K562 (cell line): ENCODE measurements around the gene IGSF3. TPM values are rescaled to one million over a fixed set of nuclear protein-coding genes. Genes with fewer than 3 reads are reported as not detected.

ENCODE experiments used
- CLOCK ChIP-seq: fragments of 250-450 bp; sonication (Bioruptor Pico); IDR thresholded peaks from 2 replicates; pipeline ENCODE4 v1.4.0; 2020; ENCODE audit warnings: mild to moderate bottlenecking, moderate library complexity, borderline replicate concordance
- HNRNPH1 ChIP-seq: fragments of 200-400 bp; formaldehyde crosslinking; optimal IDR thresholded peaks from 2 replicates; pipeline ENCODE3; 2017; ENCODE audit warnings: low read depth, mild to moderate bottlenecking, low read length, moderate library complexity
- LARP7 ChIP-seq: fragments of 450-650 bp; IDR thresholded peaks from 2 replicates; pipeline ENCODE4 v1.6.1; 2016
- MEIS2 ChIP-seq: fragments of 450-650 bp; IDR thresholded peaks from 2 replicates; pipeline ENCODE4 v1.6.1; 2014; ENCODE audit warnings: mild to moderate bottlenecking; ENCODE audit not compliant: partially characterized antibody
- PHF8 ChIP-seq: fragments of 200-600 bp; sonication (generic); IDR thresholded peaks from 2 replicates; pipeline ENCODE4 v1.6.1; 2012; ENCODE audit warnings: mixed run types, mild to moderate bottlenecking, inconsistent platforms, low read length, moderate library complexity, borderline replicate concordance
- SMAD1 ChIP-seq: fragments of 150-350 bp; IDR thresholded peaks from 2 replicates; pipeline ENCODE4 v1.6.1; 2014; ENCODE audit warnings: low read length, low read depth; ENCODE audit not compliant: partially characterized antibody
- STAT5B ChIP-seq: fragments of 250-450 bp; sonication (Bioruptor Pico); IDR thresholded peaks from 2 replicates; pipeline ENCODE4 v1.8.0; 2021; ENCODE audit warnings: mild to moderate bottlenecking, inconsistent platforms
- SUPT5H ChIP-seq: fragments of 450-650 bp; IDR thresholded peaks from 2 replicates; pipeline ENCODE4 v1.6.1; 2016
- ZNF134 ChIP-seq: fragments of 250-450 bp; sonication (Bioruptor Pico); conservative IDR thresholded peaks from 2 replicates; pipeline ENCODE4 v1.4.0; 2020
- ZNF175 ChIP-seq: fragments of 200-800 bp; sonication (Bioruptor generic); IDR thresholded peaks from 2 replicates; pipeline ENCODE4 v1.6.1; 2016; ENCODE audit warnings: low read depth, mild to moderate bottlenecking, missing genetic modification characterization, missing compliant biosample characterization
- ZNF3 ChIP-seq: fragments of 250-450 bp; sonication (Bioruptor Pico); IDR thresholded peaks from 2 replicates; pipeline ENCODE4 v1.5.0; 2021; ENCODE audit warnings: mild to moderate bottlenecking, moderate library complexity
- polyA plus RNA-seq, 8 experiments: library from polyadenylated mRNA; depleted of rRNA in 4 of 8; stranded (reverse) in 5 of 8; unstranded in 3 of 8; fragments of >200 nt; fragmentation: Nextera tagmentation in 2 of 8; fragmentation: Illumina TruSeq in 1 of 8; extraction: Ambion mirVana in 2 of 8; extraction: Trizol in 1 of 8; gene quantifications; 2 replicates each; pipeline versions ENCODE4 v1.2.1 to v1.2.3, GENCODE V29; 2011 to 2014; ENCODE audit warnings: inconsistent platforms in 1 of 8, missing spikeins in 1 of 8
- total RNA-seq, 7 experiments: library from RNA; depleted of rRNA in 6 of 7; stranded (reverse); fragments of >200 nt in 6 of 7; fragmentation: Illumina TruSeq in 2 of 7; extraction: Trizol in 2 of 7; gene quantifications; 2 replicates each; pipeline versions ENCODE4 v1.2.1 to v1.2.3, GENCODE V29; 2011 to 2021; ENCODE audit warnings: low replicate concordance in 1 of 7
- TF ChIP-seq, protein P1 (sequence below): fragments of 450-650 bp; IDR thresholded peaks from 2 replicates; pipeline ENCODE4 v1.6.1; 2018; ENCODE audit warnings: mild to moderate bottlenecking, low read depth; ENCODE audit not compliant: partially characterized antibody
- TF ChIP-seq, protein P2 (sequence below): fragments of 450-650 bp; IDR thresholded peaks from 2 replicates; pipeline ENCODE4 v1.6.1; 2018; ENCODE audit not compliant: partially characterized antibody
- TF ChIP-seq, protein P3 (sequence below): fragments of 450-650 bp; IDR thresholded peaks from 2 replicates; pipeline ENCODE4 v1.6.1; 2017; ENCODE audit warnings: mild to moderate bottlenecking, moderate library complexity
- TF ChIP-seq, protein P4 (sequence below): fragments of 250-450 bp; sonication (Bioruptor Pico); IDR thresholded peaks from 2 replicates; pipeline ENCODE4 v1.5.0; 2020; ENCODE audit warnings: mild to moderate bottlenecking, borderline replicate concordance

IGSF3 gene
- total and polyA plus RNA-seq, 9 of the 15 experiments (the other 6 are each of a cell fraction or from before 2014, with no cell fraction given), result 1.1 to 15.0 (median 8.3) TPM

DNA sequence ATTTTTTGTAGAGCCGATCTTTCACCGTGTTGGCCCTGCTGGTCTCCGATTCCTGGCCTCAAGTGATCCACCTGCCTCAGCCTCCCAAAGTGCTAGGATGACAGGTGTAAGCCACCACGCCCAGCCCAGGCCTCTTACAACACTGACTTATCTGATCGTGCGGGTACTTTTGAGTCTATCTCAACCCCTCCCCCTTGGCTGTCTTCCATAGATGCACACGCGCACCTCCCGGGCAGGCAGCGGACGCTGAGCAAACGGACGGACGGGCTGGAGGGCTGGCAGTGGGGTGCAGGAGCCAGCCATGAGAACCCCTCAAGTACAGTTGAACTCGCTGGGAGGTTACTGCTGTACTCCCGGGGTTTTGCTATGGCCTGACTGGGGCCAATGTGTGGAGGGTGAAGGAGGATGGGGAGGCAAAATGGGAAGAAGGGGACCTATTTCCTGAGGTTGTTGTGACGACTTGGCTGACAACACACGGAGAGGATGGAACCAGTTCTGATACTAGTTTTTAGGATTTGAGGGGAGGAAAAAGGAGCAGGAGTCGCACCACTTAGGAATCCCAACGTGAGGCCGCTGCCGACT, 97.7 kb downstream of the IGSF3 start (continued):
- TF ChIP-seq ZNF3 (CRISPR knock-in tag), result no peak
- no peak for TF ChIP-seq SUPT5H
- TF ChIP-seq, protein P1, sequence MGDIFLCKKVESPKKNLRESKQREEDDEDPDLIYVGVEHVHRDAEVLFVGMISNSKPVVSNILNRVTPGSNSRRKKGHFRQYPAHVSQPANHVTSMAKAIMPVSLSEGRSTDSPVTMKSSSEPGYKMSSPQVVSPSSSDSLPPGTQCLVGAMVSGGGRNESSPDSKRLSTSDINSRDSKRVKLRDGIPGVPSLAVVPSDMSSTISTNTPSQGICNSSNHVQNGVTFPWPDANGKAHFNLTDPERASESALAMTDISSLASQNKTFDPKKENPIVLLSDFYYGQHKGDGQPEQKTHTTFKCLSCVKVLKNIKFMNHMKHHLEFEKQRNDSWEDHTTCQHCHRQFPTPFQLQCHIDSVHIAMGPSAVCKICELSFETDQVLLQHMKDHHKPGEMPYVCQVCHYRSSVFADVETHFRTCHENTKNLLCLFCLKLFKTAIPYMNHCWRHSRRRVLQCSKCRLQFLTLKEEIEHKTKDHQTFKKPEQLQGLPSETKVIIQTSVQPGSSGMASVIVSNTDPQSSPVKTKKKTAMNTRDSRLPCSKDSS, result no peak
- no peak for TF ChIP-seq MEIS2
- TF ChIP-seq, protein P2, sequence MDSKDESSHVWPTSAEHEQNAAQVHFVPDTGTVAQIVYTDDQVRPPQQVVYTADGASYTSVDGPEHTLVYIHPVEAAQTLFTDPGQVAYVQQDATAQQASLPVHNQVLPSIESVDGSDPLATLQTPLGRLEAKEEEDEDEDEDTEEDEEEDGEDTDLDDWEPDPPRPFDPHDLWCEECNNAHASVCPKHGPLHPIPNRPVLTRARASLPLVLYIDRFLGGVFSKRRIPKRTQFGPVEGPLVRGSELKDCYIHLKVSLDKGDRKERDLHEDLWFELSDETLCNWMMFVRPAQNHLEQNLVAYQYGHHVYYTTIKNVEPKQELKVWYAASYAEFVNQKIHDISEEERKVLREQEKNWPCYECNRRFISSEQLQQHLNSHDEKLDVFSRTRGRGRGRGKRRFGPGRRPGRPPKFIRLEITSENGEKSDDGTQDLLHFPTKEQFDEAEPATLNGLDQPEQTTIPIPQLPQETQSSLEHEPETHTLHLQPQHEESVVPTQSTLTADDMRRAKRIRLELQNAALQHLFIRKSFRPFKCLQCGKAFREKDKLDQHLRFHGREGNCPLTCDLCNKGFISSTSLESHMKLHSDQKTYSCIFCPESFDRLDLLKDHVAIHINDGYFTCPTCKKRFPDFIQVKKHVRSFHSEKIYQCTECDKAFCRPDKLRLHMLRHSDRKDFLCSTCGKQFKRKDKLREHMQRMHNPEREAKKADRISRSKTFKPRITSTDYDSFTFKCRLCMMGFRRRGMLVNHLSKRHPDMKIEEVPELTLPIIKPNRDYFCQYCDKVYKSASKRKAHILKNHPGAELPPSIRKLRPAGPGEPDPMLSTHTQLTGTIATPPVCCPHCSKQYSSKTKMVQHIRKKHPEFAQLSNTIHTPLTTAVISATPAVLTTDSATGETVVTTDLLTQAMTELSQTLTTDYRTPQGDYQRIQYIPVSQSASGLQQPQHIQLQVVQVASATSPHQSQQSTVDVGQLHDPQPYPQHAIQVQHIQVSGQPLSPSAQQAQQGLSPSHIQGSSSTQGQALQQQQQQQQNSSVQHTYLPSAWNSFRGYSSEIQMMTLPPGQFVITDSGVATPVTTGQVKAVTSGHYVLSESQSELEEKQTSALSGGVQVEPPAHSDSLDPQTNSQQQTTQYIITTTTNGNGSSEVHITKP, result no peak
- TF ChIP-seq CLOCK, result no peak
- no peak for TF ChIP-seq LARP7
- no peak for TF ChIP-seq SMAD1
- TF ChIP-seq, protein P3, sequence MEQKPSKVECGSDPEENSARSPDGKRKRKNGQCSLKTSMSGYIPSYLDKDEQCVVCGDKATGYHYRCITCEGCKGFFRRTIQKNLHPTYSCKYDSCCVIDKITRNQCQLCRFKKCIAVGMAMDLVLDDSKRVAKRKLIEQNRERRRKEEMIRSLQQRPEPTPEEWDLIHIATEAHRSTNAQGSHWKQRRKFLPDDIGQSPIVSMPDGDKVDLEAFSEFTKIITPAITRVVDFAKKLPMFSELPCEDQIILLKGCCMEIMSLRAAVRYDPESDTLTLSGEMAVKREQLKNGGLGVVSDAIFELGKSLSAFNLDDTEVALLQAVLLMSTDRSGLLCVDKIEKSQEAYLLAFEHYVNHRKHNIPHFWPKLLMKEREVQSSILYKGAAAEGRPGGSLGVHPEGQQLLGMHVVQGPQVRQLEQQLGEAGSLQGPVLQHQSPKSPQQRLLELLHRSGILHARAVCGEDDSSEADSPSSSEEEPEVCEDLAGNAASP, result no peak
- no peak for TF ChIP-seq STAT5B (CRISPR knock-in tag)
- TF ChIP-seq ZNF134 (CRISPR knock-in tag), result no peak
- no peak for TF ChIP-seq PHF8
- TF ChIP-seq ZNF175, result no peak
- TF ChIP-seq, protein P4, sequence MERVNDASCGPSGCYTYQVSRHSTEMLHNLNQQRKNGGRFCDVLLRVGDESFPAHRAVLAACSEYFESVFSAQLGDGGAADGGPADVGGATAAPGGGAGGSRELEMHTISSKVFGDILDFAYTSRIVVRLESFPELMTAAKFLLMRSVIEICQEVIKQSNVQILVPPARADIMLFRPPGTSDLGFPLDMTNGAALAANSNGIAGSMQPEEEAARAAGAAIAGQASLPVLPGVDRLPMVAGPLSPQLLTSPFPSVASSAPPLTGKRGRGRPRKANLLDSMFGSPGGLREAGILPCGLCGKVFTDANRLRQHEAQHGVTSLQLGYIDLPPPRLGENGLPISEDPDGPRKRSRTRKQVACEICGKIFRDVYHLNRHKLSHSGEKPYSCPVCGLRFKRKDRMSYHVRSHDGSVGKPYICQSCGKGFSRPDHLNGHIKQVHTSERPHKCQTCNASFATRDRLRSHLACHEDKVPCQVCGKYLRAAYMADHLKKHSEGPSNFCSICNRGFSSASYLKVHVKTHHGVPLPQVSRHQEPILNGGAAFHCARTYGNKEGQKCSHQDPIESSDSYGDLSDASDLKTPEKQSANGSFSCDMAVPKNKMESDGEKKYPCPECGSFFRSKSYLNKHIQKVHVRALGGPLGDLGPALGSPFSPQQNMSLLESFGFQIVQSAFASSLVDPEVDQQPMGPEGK (CRISPR knock-in tag), result no peak
- TF ChIP-seq HNRNPH1, result no peak
